Measurements from ENCODE around the gene OTOL1. TPM values are rescaled to one million over a fixed set of nuclear protein-coding genes. Genes with fewer than 3 reads are reported as not detected.
A peak's percentile ranks its signal among the peaks of the same experiment; 100 is the strongest.

The OTOL1 gene
- total RNA-seq, 1 donor from 2014 or later = not detected

GRCh38 chr3:161548301-161548700 lies 51.7 kb downstream of the OTOL1 start:
- peak overlapping the region; percentile 34 for H2AFZ ChIP-seq (replicated peaks)
- no peak for DNase-seq (ENCODE audit: low spot score)
- TF ChIP-seq EZH2 (IDR thresholded peaks at IDR 0.05) = no peak
- TF ChIP-seq EZH2phosphoT487 (IDR thresholded peaks at IDR 0.05) = no peak
- TF ChIP-seq CTCF (IDR thresholded peaks at IDR 0.05) = no peak
- Mint-ChIP-seq H3K27me3 (ENCODE audit: insufficient read depth, low read depth) (no peaks in the 10 kb centered on the region), H3K4me3 (no peak overlapping the region), H3K36me3 (no peaks in the 10 kb centered on the region), H3K27ac (no peak overlapping the region), H3K4me1 (peaks cover 4% of the 10 kb centered on the region), H3K9me3 (peaks cover 2% of the 10 kb centered on the region)
- H3K9me3 ChIP-seq (ENCODE audit: low read depth) = no peaks in the 10 kb centered on the region
- peaks cover 6% of the 10 kb centered on the region for H3K4me1 ChIP-seq
- H3K27me3 ChIP-seq = no peaks in the 10 kb centered on the region
- H4K20me1 ChIP-seq (ENCODE audit: low read depth) = no peaks in the 10 kb centered on the region
- no peaks in the 10 kb centered on the region for H3K79me2 ChIP-seq (ENCODE audit: low read depth)
- no peak overlapping the region for H3K4me2 ChIP-seq
- no peak overlapping the region for H3K27ac ChIP-seq
- no peaks in the 10 kb centered on the region for H3K36me3 ChIP-seq
- H3K9ac ChIP-seq = no peak overlapping the region
- no peaks in the 10 kb centered on the region for H3F3A ChIP-seq (ENCODE audit: low read depth)
- H3K4me3 ChIP-seq = no peak overlapping the region

- H4K20me1 ChIP-seq (ENCODE audit: low read depth) = no peaks in the 10 kb centered on the region
- H3K36me3 Mint-ChIP-seq = no peaks in the 10 kb centered on the region
- DNase-seq (ENCODE audit: low spot score) = no peak
- no peaks in the 10 kb centered on the region for H3K27me3 ChIP-seq
- H3K36me3 ChIP-seq = no peaks in the 10 kb centered on the region
- peaks cover 2% of the 10 kb centered on the region for H3K9me3 Mint-ChIP-seq
- H3K27ac Mint-ChIP-seq = no peak overlapping the region
- H3K27me3 Mint-ChIP-seq (ENCODE audit: insufficient read depth, low read depth) = no peaks in the 10 kb centered on the region
- no peak overlapping the region for H3K9ac ChIP-seq
- no peak overlapping the region for H3K27ac ChIP-seq
- H3K4me3 ChIP-seq = no peak overlapping the region
- H3K4me1 ChIP-seq = peaks cover 8% of the 10 kb centered on the region
- H3K4me1 Mint-ChIP-seq = peaks cover 6% of the 10 kb centered on the region
- no peak overlapping the region for H3K4me3 Mint-ChIP-seq
- H3K4me2 ChIP-seq = no peak overlapping the region
- TF ChIP-seq EZH2phosphoT487 (IDR thresholded peaks at IDR 0.05) (no peak), CTCF (IDR thresholded peaks at IDR 0.05) (no peak), EZH2 (IDR thresholded peaks at IDR 0.05) (no peak)
- no peaks in the 10 kb centered on the region for H3K9me3 ChIP-seq (ENCODE audit: low read depth)
- no peaks in the 10 kb centered on the region for H3K79me2 ChIP-seq (ENCODE audit: low read depth)
- no peak overlapping the region for H2AFZ ChIP-seq (replicated peaks)
- no peaks in the 10 kb centered on the region for H3F3A ChIP-seq (ENCODE audit: low read depth)
Observed at GRCh38 chr3:161549261-161549660, 52.7 kb downstream of the OTOL1 start.

GRCh38 chr3:161550491-161551195 lies 54.0 kb downstream of the OTOL1 start:
- Histone ChIP-seq H3K4me2 (no peak overlapping the region), H3K9me3 (ENCODE audit: low read depth) (no peaks in the 10 kb centered on the region), H4K20me1 (ENCODE audit: low read depth) (no peaks in the 10 kb centered on the region), H3K79me2 (ENCODE audit: low read depth) (no peaks in the 10 kb centered on the region), H2AFZ (replicated peaks) (no peak overlapping the region), H3K27me3 (no peaks in the 10 kb centered on the region), H3K4me1 (peaks cover 14% of the 10 kb centered on the region), H3K36me3 (no peaks in the 10 kb centered on the region), H3F3A (ENCODE audit: low read depth) (no peaks in the 10 kb centered on the region), H3K4me3 (no peak overlapping the region), H3K9ac (no peak overlapping the region), H3K27ac (no peak overlapping the region)
- TF ChIP-seq EZH2phosphoT487 (IDR thresholded peaks at IDR 0.05) = no peak
- TF ChIP-seq EZH2 (IDR thresholded peaks at IDR 0.05) = no peak
- no peak for TF ChIP-seq CTCF (IDR thresholded peaks at IDR 0.05)
- no peaks in the 10 kb centered on the region for H3K27me3 Mint-ChIP-seq (ENCODE audit: insufficient read depth, low read depth)
- H3K36me3 Mint-ChIP-seq = no peaks in the 10 kb centered on the region
- no peak overlapping the region for H3K4me3 Mint-ChIP-seq
- H3K4me1 Mint-ChIP-seq = peaks cover 17% of the 10 kb centered on the region
- no peaks in the 10 kb centered on the region for H3K9me3 Mint-ChIP-seq
- H3K27ac Mint-ChIP-seq = peak overlapping the region; percentile 74
- DNase-seq (ENCODE audit: low spot score) = no peak

Data from neural progenitor cell (in vitro differentiated cells).